ENCODE results near the gene HNRNPAB.

Gene HNRNPAB

DNA sequence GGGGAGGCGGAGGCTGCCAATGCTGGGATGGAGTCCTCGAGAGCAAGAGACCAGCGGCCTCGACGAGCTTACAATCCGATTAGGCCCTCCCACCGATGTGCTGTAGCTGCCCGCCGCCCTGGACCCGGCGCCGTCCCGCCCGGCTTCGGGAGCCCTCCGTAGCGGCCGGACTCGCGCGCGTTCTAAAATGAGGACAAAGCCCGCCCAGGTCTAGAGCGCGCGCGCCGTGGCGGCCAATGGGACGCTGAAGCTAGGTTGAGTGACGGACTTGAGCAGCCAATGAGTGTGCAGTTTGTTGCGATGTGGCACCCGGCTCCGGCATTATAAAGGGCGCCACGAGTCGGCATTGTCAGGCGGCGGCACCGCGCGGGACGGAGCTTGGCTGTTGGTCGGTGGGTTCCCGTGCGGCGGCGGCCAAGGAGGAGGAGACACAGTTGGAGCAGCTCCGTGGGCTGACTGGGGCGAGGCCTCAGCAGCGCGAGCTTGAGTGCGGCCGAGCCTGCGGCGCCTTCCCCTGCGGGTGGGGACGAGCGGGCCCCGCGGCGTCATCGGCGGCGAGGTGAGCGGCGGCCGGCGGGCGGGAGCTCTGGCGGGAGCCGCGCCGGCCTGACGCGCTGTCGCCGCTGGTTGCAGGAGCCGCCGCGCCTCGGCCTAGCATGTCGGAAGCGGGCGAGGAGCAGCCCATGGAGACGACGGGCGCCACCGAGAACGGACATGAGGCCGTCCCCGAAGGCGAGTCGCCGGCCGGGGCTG is at the start of gene HNRNPAB:
Gene HNRNPAB, plus strand, starts transcription at position 352 of the 753 bp plus-strand sequence. Its CDS starts 305 bp downstream, at position 657.
- DNase-seq (ENCODE audit: low spot score), result peak; percentile 100

DNA sequence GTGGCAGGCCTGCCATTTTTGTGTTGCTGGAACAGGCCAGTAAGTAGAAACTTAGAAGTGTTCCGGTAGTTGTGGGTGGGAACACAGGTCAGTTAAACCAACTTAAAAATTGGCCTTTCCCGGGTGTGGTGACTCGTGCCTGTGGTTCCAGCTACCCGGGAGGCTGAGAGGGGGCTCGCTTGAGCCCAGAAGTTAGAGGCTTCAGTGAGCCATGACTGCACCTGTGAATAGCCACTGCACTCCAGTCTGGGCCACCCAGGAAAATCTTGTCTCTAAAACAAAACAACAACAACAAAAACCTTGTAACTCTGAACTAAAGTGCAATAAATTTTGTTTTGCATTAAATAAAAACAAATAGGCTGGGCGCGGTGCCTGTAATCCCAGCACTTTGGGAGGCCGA is 49.3 kb upstream of the HNRNPAB start:
- no peak for DNase-seq (ENCODE audit: low spot score)

DNA sequence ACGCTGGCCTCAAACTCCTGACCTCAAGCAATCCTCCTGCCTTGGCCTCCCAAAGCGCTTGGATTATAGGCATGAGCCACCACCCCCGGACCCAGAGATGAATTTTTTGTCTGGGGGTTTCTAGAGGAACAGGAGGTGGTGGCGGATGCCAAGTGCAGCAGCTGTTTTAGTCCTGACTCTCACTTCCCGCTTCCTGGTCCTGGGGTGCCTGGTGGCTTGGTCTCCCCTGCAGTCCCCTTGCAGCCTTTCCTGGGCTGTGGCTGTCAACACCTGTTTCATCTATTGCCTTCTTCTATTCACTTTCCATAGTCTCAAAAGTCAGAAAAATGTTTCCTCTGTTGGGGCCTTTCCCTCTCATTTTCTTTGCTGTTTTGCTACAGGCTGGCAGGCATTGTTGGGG is 44.2 kb upstream of the HNRNPAB start:
- no peak for DNase-seq (ENCODE audit: low spot score)

DNA sequence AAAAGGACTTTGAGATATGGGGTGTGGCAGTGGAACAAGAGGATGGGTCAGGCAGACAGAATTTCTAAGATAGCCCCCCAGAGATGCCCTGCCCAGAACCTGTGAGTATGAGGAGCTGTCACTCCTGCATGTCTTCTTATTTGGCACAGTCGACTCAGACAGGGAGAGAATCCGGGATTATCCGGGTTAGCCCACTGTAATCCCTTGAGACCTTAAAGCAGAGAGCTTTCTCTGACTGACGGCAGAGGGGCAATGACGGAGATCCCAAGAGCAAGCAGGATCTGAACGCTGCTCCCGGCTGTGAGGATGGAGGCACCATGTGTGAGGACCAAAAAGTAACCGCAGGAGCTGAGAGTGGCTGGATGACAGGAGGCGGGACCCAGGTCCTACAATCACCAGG is 41.9 kb upstream of the HNRNPAB start:
- no peak for DNase-seq (ENCODE audit: low spot score)

DNA sequence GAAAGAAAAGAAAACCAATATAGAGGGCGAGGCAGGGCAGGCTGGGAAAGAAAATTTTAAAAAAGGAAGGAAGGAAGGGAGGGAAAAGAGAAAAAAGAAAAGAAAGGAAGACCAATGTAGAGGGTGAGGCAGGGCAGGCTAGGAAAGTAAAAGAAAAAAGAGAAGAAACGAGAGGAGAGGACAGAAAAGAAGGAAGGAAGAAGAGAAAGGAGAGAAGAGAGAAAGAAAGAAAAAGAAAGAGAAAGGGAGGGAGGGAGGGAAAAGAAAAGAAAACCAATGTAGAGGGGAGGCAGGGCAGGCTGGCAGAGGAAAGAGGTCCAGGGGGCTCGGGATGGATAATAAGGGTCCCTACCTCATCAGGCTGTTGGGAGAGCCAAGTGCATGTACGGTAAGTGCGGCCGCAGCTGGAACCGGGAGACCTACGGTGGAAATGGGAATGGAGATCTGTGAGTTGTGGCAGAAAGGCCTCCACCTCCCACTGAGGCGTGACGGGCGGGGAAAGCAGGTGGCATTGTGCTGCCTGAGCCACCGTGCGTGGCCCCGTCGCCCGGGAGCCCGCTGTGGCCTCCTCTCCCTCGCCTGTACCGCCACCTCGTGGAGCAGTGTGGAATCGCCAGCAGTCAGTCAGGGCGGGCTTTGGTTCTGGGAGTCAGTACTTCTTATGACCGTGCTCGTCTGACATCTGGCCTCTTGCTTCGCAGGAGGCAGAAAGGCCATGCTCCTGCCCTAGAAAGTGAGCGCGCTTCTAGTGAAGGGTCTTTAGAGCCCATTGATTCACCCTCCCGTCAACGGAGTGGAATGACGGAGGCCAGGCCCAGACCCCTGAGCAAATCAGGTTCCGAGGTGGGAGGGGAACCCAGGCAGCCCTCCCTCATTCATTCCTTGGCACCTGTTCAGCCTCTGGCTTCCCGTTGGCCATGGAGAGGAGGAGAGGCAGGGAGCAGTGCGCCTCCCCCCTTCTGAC is 40.3 kb upstream of the HNRNPAB start:
- peak; percentile 93 for DNase-seq (ENCODE audit: low spot score)

DNA sequence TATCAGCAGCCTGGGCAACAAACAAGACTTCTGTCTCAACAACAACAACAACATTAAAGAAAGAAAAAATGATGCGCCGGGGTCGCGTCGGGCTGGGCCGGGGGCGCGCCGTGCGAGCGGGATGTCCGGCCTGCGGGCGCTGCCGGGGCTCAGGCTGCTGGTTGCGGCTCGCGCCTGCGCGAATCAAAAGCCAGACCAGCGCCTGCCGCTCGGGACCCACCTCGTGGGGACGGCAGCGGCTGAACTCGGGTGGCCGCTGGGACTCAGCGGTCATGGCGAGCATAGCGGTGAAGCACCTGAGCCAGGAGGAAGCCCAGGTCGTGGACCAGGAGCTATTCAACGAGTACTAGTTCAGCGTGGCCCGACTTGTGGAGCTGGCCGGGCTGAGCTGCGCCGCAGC is 38.8 kb upstream of the HNRNPAB start:
- no peak for DNase-seq (ENCODE audit: low spot score)

DNA sequence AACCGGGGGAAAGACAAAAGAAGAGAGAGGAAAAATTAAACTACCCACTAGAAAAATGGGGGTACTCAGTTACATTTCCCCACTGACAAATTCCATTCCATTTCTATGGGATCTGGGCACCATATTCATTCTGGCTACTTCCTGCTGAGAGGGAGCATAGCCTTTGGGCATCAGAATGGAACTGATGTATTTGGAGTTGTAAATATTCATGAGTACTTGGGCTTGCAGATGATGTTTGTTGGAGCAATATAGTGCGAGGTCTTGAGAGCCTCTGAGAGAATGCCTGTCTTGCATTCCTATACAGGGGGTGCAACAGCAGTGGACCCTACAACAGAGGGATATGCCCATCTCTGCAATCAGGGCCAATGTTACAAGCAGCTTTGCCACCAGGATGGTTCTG is 33.9 kb upstream of the HNRNPAB start:
- no peak for DNase-seq (ENCODE audit: low spot score)

DNA sequence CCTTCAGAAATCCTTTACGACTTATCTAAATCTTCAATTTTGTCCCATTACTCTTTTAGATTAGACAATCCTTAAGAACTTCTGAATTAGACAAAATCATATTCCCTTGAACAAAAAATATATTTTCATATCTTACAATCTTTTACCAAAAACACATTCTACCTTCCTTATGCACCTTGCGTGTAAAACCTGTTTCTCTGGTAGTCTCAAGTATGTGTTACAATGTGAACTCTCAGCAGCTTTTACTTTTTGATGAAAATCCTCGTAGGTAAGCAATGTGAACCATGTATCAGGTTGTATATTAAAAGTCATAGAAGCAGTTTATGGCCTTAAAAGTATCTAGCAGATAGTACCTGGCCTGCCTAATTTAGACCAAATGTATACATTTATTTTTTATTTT is 29.9 kb upstream of the HNRNPAB start:
- no peak for DNase-seq (ENCODE audit: low spot score)

DNA sequence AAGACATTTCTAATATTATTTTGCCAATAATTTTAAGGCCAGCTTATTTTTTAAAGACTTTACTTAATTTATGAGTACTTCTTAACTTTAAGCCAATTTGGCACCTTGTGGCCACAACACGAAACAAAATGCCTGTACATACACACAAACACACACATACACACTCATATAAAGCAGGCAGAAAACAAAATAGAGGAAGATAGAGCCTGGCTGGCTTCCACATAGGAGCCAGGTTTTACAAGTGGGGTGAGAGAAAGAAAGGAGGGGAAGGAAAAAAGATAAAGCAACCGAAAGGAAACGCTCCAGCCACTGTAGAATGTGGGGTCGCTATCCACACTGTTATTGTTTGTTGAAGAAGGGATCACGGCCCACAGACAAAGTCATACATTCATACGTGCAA is 27.5 kb upstream of the HNRNPAB start:
- no peak for DNase-seq (ENCODE audit: low spot score)

DNA sequence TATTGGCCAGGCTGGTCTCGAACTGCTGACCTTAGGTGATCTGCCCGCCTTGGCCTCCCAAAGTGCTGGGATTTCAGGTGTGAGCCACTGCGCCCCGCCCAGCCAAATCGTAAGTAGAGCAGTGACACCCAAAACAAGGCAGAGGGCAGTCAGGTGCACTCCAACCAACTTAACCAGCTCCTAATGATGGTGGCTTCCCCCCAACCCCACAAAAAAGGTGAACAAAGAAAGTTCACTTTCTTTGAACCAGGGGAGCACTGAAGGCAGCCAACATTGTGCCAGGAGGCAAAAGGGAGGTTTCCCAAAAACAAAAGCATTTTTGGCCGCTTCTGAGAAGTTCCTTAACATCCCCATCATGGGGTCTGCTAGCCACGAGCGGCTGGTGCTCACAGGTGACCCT is 26.8 kb upstream of the HNRNPAB start:
- DNase-seq (ENCODE audit: low spot score), result no peak

DNA sequence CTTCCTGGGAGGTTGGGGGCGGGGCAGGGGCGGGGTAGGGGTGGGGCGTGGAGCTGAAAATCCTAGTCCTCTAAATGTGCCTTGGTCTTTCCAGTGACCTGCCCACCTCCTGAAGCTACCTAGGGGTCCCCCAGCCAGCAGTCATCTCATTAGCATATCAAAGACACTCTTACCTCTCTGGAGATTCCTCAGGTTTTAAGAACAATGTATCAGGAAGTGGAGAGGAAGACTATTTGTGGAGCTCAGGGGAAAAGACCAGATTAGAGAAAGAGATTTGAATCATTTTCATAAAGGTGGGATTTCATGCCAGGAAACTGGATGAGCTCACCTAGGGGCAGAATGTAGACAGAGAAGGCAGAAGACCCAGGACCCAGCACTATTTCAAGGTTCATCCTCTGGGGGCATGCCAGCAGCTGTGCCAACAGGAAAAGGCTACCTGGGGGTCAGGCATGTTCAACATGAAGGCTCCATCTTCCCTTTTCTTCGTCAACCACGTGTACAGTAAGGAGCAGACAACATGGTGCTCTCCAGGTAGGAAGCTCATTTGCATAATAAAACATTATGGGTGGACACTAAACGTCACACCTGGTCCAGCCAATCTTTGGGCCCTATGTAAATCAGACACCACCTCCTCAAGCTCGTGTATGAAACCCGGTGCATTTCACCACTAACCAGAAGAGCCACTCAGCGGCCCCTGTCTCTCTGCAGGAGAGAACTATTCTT is 24.0 kb upstream of the HNRNPAB start:
- no peak for DNase-seq (ENCODE audit: low spot score)

DNA sequence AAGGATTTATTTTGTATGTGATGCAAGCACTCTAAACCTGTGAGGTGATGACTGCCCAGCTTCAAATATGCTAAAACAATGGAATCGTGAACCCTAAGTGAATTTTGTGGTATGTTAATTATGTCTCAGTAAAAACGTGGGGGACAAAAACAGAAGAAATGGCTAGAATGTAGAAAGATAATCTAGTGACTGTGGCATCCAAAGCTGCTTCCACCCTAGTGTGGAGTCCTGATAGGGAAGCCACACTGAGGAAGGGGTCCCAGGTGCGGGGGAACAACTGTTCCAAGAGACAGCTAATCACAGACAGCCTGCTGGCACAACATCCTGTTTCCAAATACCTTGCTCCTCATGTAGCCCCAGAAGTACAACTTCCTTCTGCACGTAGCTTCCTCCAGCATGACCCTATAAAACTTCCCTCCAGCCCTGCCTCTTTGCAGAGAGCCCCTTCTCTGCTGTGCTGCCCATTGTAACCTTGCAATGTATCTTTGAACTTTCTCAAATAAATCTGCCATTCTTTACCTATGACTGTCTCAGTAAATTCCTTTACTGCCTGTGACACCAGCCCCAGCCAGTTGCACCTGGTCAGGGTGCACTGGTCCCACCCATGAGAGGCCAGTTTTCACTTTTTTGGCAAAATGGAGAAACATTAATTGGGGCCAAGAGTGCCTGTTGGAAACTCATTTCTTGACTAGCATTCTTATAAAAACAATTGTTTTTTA is 22.0 kb upstream of the HNRNPAB start:
- DNase-seq (ENCODE audit: low spot score), result no peak

DNA sequence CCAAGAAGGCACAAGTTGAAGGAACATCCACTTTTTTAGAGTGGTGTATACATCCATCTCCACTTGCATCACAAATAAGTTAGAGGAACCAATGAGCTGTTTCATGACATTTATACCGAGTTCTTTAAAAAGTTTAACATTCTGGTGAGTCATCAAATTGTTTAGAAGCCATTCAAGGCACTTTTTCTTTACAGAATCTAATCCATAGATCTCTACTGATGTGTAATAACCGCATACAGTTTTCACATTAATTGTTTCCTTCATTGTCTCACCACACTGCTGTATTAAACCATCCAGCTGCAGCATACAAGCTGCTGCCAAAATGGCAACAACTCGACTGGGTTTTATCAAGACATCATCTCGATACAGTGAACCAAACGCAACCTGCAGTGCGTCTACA is 17.9 kb upstream of the HNRNPAB start:
- no peak for DNase-seq (ENCODE audit: low spot score)

DNA sequence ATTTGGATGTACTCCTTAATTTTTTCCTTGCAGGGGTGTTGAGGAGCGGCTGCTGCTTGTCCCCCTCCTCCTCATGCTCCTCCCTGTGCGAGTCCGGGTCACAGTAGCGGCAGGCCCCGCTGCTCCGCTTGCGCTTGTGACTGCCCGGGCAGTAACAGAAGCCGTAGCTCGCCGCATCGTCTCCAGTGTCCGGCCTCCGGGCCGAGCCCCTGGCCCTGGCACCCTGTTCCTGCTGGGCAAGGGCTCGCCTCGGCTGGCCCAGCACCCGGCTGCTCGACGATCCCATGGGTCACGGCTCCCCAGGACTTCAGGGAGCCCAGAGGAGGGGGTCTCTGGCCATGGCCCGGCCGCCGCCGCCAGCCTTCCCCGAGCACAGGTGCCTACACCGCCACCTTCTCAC is 17.3 kb upstream of the HNRNPAB start, which contains the start of gene GMCL2:
Gene GMCL2, minus strand, starts transcription at position 358 of the 400 bp plus-strand sequence. Its CDS starts 72 bp downstream, at position 286.
- DNase-seq (ENCODE audit: low spot score), result no peak

DNA sequence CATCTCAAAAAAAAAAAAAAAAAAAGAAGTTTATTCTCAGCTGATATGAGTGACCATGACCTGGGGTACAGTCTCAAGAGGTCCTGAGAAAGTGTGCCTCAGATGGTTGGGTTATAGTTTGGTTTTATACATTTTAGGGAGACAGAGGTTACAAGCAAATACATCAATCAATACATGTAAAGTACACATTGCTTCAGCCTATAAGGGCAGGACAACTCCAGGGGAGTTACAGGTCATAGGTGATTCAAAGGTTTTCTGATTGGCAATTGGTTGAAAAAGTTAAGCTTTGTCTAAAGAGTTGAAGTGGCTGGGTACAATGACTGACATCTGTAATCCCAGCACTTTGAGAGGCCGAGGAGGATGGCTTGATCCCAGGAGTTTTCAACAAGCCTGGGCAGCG is 14.9 kb upstream of the HNRNPAB start:
- DNase-seq (ENCODE audit: low spot score), result no peak

DNA sequence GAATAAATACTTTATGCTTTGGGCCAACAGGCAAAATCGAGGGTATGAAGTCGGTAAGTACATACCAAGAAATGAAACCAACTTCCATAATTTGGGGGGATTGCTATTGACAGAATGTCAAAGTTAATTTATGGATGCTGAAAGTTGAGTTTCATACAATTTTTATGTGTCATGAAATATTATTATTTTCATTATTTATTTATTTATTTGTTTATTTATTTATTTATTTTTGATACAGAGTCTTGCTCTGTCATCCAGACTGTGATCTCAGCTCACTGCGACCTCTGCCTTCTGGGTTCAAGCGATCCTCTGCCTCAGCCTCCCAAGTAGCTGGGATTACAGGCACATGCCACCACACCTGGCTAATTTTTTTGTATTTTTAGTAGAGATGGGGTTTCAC is 12.7 kb upstream of the HNRNPAB start:
- DNase-seq (ENCODE audit: low spot score), result no peak

DNA sequence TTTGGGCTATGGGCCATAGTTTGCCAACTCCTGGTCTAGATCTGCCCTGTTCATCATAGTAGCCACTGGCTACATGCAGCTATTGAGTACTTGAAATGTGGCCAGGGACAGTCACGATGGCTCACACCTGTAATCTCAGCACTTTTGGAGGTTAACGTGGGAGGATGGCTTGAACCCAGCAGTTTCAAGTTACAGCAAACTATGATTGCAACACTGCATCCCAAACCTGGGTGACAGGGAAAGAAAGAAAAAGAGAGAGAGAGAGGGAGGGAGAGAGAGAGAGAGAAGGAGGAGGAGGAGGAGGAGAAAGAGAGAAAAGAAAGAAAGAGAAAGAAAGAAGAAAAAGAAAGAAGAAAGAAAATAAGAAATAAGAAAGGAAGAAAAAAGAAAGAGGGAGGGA is 12.1 kb upstream of the HNRNPAB start:
- no peak for DNase-seq (ENCODE audit: low spot score)

DNA sequence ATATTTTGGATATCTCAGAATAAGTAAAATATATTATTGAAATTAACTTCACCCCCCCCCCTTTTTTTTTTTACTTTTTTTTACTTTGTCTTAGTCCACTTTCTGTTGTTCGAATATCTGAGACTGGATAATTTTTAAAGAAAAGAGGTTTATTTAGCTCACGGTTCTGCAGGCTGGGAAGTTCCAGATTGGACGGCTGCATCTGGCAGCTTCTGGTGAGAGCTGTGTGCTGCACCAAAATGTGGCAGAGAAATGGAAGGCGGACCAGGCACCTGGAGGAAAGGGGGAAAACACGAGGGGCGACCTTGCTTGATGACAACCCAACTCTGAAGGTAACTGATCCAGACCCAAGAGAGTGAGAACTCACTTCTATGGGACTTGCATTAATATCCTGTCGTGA is 11.5 kb upstream of the HNRNPAB start:
- DNase-seq (ENCODE audit: low spot score), result no peak

DNA sequence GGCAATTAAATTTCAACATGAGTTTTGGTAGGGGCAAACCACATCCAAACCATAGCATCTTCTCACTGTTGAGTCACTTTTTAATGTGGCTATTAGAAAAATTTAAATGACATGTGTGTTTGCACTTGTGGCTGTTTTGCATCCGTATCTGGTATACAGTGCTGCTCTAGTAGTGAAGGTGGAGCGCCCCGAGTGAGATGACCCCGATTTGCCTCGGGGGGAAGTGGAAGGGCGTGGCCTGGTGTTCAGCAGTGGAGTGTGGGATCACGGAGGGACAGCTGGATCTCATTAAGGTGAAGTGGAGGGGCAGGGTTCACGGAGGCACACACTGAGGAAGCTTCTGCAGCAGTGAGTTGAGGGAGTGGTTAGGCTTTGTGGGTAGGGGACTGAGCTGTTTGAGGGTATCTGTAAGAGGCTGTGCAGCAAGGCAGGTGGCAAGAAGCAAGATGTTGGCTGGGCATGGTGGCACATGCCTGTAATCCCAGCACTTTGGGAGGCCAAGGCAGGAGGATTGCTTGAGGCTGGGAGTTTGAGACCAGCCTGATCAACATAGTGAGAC is 11.0 kb upstream of the HNRNPAB start:
- no peak for DNase-seq (ENCODE audit: low spot score)

DNA sequence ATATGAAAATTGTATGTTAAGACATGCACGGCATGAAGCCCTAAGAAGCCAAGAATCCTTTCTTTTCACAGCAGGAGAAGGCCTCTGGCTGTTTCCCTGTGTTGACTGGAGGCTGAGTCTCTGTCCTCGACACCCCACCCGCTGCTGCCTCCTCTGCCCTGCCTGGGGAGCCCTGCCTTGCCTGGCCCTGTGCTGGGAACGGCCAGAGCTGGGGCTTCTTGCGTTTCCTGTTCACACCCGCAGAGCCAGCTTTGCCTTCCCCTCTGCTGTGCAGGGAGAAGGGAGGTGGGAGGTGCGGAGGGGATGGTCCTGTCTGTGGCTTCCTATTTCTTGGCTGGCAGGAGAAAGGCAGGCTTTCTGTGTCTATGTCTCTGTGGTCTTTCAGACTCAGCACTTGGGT is 10.3 kb upstream of the HNRNPAB start:
- DNase-seq (ENCODE audit: low spot score), result no peak

DNA sequence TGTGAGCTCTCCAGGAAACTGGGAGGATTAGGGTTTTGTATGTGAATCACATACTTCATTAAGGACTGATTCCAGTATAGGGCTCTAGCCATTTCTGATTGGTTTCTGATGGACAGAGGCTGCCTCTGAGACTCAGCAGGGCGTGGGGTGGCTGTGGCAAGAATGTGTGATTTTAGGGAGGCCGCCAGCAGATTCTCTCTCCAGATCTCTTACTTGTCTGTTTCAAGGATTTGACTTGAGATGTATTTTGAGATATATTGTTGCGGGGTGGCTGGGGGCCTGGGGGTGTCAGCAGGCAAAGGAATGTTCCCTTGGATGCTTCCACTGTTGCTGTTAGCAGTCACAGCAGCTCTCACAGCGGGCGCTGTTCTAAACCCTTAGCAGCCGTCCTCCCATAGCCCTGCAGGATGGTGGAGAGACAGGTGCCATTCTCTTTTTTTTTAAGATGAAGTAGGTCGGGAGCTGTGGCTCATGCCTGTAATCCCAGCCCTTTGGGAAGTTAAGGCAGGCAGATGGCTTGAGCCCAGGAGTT is 8.0 kb upstream of the HNRNPAB start:
- no peak for DNase-seq (ENCODE audit: low spot score)
